SK-N-SH (cell line): Measurements from ENCODE around the gene CDC123.

Experiments
- CHD2 ChIP-seq: fragments of 150-350 bp; IDR thresholded peaks from 2 replicates; pipeline ENCODE4 v1.6.1; 2018; ENCODE audit warnings: low read length; ENCODE audit not compliant: partially characterized antibody
- ELF1 ChIP-seq: IDR thresholded peaks from 2 replicates; pipeline ENCODE4 v1.4.0; 2012
- RAD21 ChIP-seq: IDR thresholded peaks from 2 replicates; pipeline ENCODE4 v1.6.1; 2012; ENCODE audit warnings: mild to moderate bottlenecking, low read length
- RCOR1 ChIP-seq: fragments of 150-350 bp; IDR thresholded peaks from 2 replicates; pipeline ENCODE4 v1.6.1; 2017; ENCODE audit warnings: antibody characterized with exemption, low read length
- TAF1 ChIP-seq: IDR thresholded peaks from 2 replicates; pipeline ENCODE4 v1.6.1; 2012; ENCODE audit warnings: low read depth, mild to moderate bottlenecking, low read length, moderate library complexity, borderline replicate concordance
- TF ChIP-seq, protein P1 (sequence below): fragments of 200-600 bp; sonication (generic); IDR thresholded peaks from 2 replicates; pipeline ENCODE4 v1.6.1; 2017; ENCODE audit warnings: antibody characterized with exemption, mild to moderate bottlenecking, moderate library complexity
- TF ChIP-seq, protein P2 (sequence below): IDR thresholded peaks from 2 replicates; pipeline ENCODE4 v1.4.0; 2012; ENCODE audit warnings: low read depth, borderline replicate concordance

DNA sequence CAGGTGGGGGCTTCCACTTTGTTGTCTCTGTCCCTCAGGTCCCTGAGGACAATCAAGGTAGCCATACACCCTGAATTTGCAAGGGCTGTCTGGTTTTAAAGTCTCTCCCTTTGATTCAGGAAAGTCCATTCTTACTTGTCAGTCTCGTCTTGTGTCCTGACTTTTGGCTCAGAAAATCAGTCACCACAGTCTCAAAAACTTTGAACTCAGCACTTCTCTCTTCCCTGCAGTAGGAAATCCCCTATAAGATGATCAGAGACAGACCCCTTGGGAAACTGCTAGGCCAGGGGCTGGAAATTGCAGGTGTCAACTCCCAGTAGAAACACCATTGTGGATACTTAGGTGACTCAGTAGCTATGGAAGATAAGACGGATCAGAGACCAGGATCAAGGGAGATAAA lies 73.1 kb downstream of the CDC123 start:
- TF ChIP-seq ELF1 (no peak), RCOR1 (no peak), TAF1 (no peak), RAD21 (no peak), CHD2 (no peak)
- TF ChIP-seq, protein P1, sequence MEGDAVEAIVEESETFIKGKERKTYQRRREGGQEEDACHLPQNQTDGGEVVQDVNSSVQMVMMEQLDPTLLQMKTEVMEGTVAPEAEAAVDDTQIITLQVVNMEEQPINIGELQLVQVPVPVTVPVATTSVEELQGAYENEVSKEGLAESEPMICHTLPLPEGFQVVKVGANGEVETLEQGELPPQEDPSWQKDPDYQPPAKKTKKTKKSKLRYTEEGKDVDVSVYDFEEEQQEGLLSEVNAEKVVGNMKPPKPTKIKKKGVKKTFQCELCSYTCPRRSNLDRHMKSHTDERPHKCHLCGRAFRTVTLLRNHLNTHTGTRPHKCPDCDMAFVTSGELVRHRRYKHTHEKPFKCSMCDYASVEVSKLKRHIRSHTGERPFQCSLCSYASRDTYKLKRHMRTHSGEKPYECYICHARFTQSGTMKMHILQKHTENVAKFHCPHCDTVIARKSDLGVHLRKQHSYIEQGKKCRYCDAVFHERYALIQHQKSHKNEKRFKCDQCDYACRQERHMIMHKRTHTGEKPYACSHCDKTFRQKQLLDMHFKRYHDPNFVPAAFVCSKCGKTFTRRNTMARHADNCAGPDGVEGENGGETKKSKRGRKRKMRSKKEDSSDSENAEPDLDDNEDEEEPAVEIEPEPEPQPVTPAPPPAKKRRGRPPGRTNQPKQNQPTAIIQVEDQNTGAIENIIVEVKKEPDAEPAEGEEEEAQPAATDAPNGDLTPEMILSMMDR: no peak
- TF ChIP-seq, protein P2, sequence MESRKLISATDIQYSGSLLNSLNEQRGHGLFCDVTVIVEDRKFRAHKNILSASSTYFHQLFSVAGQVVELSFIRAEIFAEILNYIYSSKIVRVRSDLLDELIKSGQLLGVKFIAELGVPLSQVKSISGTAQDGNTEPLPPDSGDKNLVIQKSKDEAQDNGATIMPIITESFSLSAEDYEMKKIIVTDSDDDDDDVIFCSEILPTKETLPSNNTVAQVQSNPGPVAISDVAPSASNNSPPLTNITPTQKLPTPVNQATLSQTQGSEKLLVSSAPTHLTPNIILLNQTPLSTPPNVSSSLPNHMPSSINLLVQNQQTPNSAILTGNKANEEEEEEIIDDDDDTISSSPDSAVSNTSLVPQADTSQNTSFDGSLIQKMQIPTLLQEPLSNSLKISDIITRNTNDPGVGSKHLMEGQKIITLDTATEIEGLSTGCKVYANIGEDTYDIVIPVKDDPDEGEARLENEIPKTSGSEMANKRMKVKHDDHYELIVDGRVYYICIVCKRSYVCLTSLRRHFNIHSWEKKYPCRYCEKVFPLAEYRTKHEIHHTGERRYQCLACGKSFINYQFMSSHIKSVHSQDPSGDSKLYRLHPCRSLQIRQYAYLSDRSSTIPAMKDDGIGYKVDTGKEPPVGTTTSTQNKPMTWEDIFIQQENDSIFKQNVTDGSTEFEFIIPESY: no peak
